HCT116 (cell line): ENCODE data around the gene NLE1. TPM values are rescaled to one million over a fixed set of nuclear protein-coding genes. Genes with fewer than 3 reads are reported as not detected.

Source experiments
- ATAC-seq: fragments of 200-7000 bp; cut with Tn5 transposase; 2 replicates; pipeline ENCODE4 v1.9.1; 2020; ENCODE audit warnings: mild to moderate bottlenecking, moderate library complexity
- BruUV-seq: library from RNA; stranded (reverse); fragments of 400-500 nt; replicated peaks from 2 replicates; lab custom pipeline; 2021; lab: Mats Ljungman, UMichigan
- CTCF ChIA-PET: fragments of 300-600 bp; sonication (Branson Sonifier 250); formaldehyde crosslinking; loops from one replicate; lab custom pipeline; 2021; ENCODE audit warnings: antibody characterized with exemption; lab: Charles Lee
- POLR2A ChIA-PET: fragments of 300-600, 350-600 bp; sonication (Branson Sonifier 250); formaldehyde crosslinking; loops from one replicate; lab custom pipeline; 2021; ENCODE audit warnings: antibody characterized with exemption; lab: Charles Lee
- RAD21 ChIA-PET, 2 experiments: fragments of 300-600 bp; sonication (Branson Sonifier 250); formaldehyde crosslinking; loops; one replicate each; lab custom pipeline; 2023; ENCODE audit warnings: low total read pairs in 2 of 2; ENCODE audit not compliant: uncharacterized antibody in 2 of 2, unreplicated experiment in 2 of 2, low non-redundant PET in 1 of 2; lab: Charles Lee
- DNase-seq: peaks from one replicate; pipeline ENCODE4 v3.0.0-alpha.2; 2010; ENCODE audit warnings: low read depth, low spot score
- H2AFZ ChIP-seq: fragments of 200-600 bp; shearing (Covaris generic), sonication (generic); 2 replicates; pipeline ENCODE4 v1.6.1; 2017; ENCODE audit warnings: low read depth, mixed run types, mixed read lengths, antibody characterized with exemption, low read length; ENCODE audit not compliant: poor library complexity, severe bottlenecking
- H3K27ac ChIP-seq: 2 replicates; pipeline ENCODE4 v1.5.1; 2012; ENCODE audit warnings: low read depth, low read length
- H3K27me3 ChIP-seq: fragments of 200-600 bp; sonication (generic); 2 replicates; pipeline ENCODE4 v1.6.1; 2016; ENCODE audit warnings: mixed run types, low read length, mixed read lengths; ENCODE audit not compliant: insufficient read depth
- H3K36me3 ChIP-seq, 2 experiments: fragments of 200-500 bp in 1 of 2; fragments of 200-600 bp in 1 of 2; sonication (Bioruptor generic) in 1 of 2; sonication (generic) in 1 of 2; 2 replicates each; pipeline versions ENCODE4 v1.5.1 to v1.6.1; 2014 to 2016; ENCODE audit warnings: low read length in 2 of 2, inconsistent platforms in 1 of 2, mixed read lengths in 1 of 2, mixed run types in 1 of 2; ENCODE audit not compliant: insufficient read depth in 2 of 2, control insufficient read depth in 1 of 2
- H3K4me1 ChIP-seq, 2 experiments: fragments of 200-600 bp in 1 of 2; sonication (generic) in 1 of 2; 2 replicates each; pipeline versions ENCODE4 v1.5.1 to v1.6.1; 2012 to 2017; ENCODE audit warnings: low read length in 2 of 2, inconsistent platforms in 1 of 2, mild to moderate bottlenecking in 1 of 2, mixed read lengths in 1 of 2, mixed run types in 1 of 2, moderate library complexity in 1 of 2; ENCODE audit not compliant: insufficient read depth in 2 of 2, control insufficient read depth in 1 of 2
- H3K4me2 ChIP-seq: fragments of 200-600 bp; sonication (generic); 2 replicates; pipeline ENCODE4 v1.6.1; 2017; ENCODE audit warnings: mixed run types, low read length, mixed read lengths
- H3K4me3 ChIP-seq, 2 experiments: fragments of 200-600 bp in 1 of 2; sonication (generic) in 1 of 2; replicated peaks in 1 of 2; 2 replicates each; pipeline ENCODE4 v1.5.1; 2011 to 2016; ENCODE audit warnings: low read length in 2 of 2, control low read depth in 1 of 2, low read depth in 1 of 2, mild to moderate bottlenecking in 1 of 2, mixed read lengths in 1 of 2, mixed run types in 1 of 2
- H3K79me2 ChIP-seq: fragments of 200-600 bp; sonication (generic); 2 replicates; pipeline ENCODE4 v1.6.1; 2017; ENCODE audit warnings: mild to moderate bottlenecking, mixed run types, low read length, moderate library complexity, mixed read lengths; ENCODE audit not compliant: insufficient read depth
- H3K9ac ChIP-seq: fragments of 200-600 bp; sonication (generic); 2 replicates; pipeline ENCODE4 v1.6.1; 2016; ENCODE audit warnings: low read length, mixed read lengths
- H3K9me2 ChIP-seq: fragments of 200-600 bp; sonication (generic), shearing (Covaris generic); 2 replicates; pipeline ENCODE4 v1.6.1; 2017; ENCODE audit warnings: mixed run types, mild to moderate bottlenecking, moderate library complexity; ENCODE audit not compliant: insufficient read depth
- H3K9me3 ChIP-seq, 2 experiments: fragments of 200-500 bp in 1 of 2; fragments of 200-600 bp in 1 of 2; sonication (Bioruptor generic) in 1 of 2; sonication (generic) in 1 of 2; 2 replicates each; pipeline ENCODE4 v1.6.1; 2014 to 2017; ENCODE audit warnings: low read length in 2 of 2, mixed read lengths in 2 of 2, inconsistent platforms in 1 of 2, low read depth in 1 of 2, mild to moderate bottlenecking in 1 of 2, mixed run types in 1 of 2, moderate library complexity in 1 of 2; ENCODE audit not compliant: control insufficient read depth in 1 of 2, insufficient read depth in 1 of 2
- H4K20me1 ChIP-seq: fragments of 200-600 bp; sonication (generic), shearing (Covaris generic); 2 replicates; pipeline ENCODE4 v1.6.1; 2017; ENCODE audit warnings: mixed run types, mild to moderate bottlenecking, moderate library complexity; ENCODE audit not compliant: insufficient read depth
- JUND ChIP-seq: IDR thresholded peaks from 2 replicates; pipeline ENCODE4 v1.6.1; 2012
- TCF7L2 ChIP-seq: IDR thresholded peaks from 2 replicates; pipeline ENCODE4 v1.7.0; 2011; ENCODE audit warnings: borderline replicate concordance, inconsistent platforms; ENCODE audit not compliant: insufficient read depth, insufficient read length; ENCODE audit errors: extremely low read depth
- intact Hi-C: fragments of 100-400 bp; cut with micrococcal nuclease; formaldehyde crosslinking; loops from 2 replicates; pipeline ENCODE4 v1.10.0; 2022
- total RNA-seq: library from RNA; stranded (reverse); gene quantifications from one replicate; pipeline ENCODE4 v1.2.1, GENCODE V29; 2021; ENCODE audit not compliant: unreplicated experiment
- TF ChIP-seq, protein P1 (sequence below), 3 experiments: fragments of 200-600 bp in 1 of 3; sonication (generic) in 1 of 3; IDR thresholded peaks in 2 of 3; conservative IDR thresholded peaks in 1 of 3; 2 replicates each; pipeline ENCODE4 v1.5.1; 2012 to 2017; ENCODE audit warnings: low read depth in 2 of 3, low read length in 2 of 3, antibody characterized with exemption in 1 of 3, borderline replicate concordance in 1 of 3, control low read depth in 1 of 3, mild to moderate bottlenecking in 1 of 3, mixed read lengths in 1 of 3, mixed run types in 1 of 3, moderate library complexity in 1 of 3; ENCODE audit not compliant: insufficient read depth in 1 of 3

NLE1 gene
- total RNA-seq, 1 experiment from 2014 or later = 55.5 TPM

- Histone ChIP-seq H3K27me3 (no peaks in the 10 kb centered on the region), H3K9me2 (no peaks in the 10 kb centered on the region), H2AFZ (no peak overlapping the region), H3K9me3 (no peaks in the 10 kb centered on the region), H3K4me3 (no peak overlapping the region), H3K4me2 (no peak overlapping the region), H4K20me1 (no peaks in the 10 kb centered on the region), H3K27ac (no peak overlapping the region), H3K79me2 (peaks cover 9% of the 10 kb centered on the region), H3K9ac (no peak overlapping the region), H3K4me1 (peaks cover 0 to 4% of the 10 kb centered on the region in 2 experiments; a peak in 2 of 4 replicates)
- POLR2A ChIA-PET = no interaction called here
- RAD21 ChIA-PET = no interaction called here
- CTCF ChIA-PET = no interaction called here
- no TSS peak for BruUV-seq
- TF ChIP-seq TCF7L2 (no peak), JUND (no peak)
- TF ChIP-seq, protein P1, sequence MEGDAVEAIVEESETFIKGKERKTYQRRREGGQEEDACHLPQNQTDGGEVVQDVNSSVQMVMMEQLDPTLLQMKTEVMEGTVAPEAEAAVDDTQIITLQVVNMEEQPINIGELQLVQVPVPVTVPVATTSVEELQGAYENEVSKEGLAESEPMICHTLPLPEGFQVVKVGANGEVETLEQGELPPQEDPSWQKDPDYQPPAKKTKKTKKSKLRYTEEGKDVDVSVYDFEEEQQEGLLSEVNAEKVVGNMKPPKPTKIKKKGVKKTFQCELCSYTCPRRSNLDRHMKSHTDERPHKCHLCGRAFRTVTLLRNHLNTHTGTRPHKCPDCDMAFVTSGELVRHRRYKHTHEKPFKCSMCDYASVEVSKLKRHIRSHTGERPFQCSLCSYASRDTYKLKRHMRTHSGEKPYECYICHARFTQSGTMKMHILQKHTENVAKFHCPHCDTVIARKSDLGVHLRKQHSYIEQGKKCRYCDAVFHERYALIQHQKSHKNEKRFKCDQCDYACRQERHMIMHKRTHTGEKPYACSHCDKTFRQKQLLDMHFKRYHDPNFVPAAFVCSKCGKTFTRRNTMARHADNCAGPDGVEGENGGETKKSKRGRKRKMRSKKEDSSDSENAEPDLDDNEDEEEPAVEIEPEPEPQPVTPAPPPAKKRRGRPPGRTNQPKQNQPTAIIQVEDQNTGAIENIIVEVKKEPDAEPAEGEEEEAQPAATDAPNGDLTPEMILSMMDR (IDR thresholded peaks at IDR 0.05 in 2 of 3, conservative IDR thresholded peaks at IDR 0.05 in 1 of 3; ENCODE audit: borderline replicate concordance in 1 of 3, insufficient read depth in 1 of 3, low read depth in 2 of 3, low read length in 2 of 3) = no peak
- TF ChIP-seq, all 23 proteins: peak for 0
- intact Hi-C loops = no loop called here
- no peaks in the 10 kb centered on the region for H3K36me3 ChIP-seq
- DNase-seq (no peak), ATAC-seq (no peak)
These were observed 4.2 kb upstream of the NLE1 start for GRCh38 chr17:35146214-35146833.

GRCh38 chr17:35144840-35145239 lies 2.7 kb upstream of the NLE1 start:
- peaks cover 24% of the 10 kb centered on the region for H3K79me2 ChIP-seq
- H3K9ac ChIP-seq = no peak overlapping the region
- no TSS peak for BruUV-seq
- no peak overlapping the region for H3K27ac ChIP-seq
- H3K9me3 ChIP-seq = no peaks in the 10 kb centered on the region
- H3K4me1 ChIP-seq = peaks cover 3 to 10% of the 10 kb centered on the region in 2 experiments; a peak in 3 of 4 replicates
- H4K20me1 ChIP-seq = no peaks in the 10 kb centered on the region
- no peak overlapping the region for H2AFZ ChIP-seq
- H3K4me3 ChIP-seq = no peak overlapping the region
- no peaks in the 10 kb centered on the region for H3K27me3 ChIP-seq
- peaks cover 0 to under 1% of the 10 kb centered on the region in 2 experiments; a peak in 1 of 4 replicates for H3K36me3 ChIP-seq
- DNase-seq (no peak), ATAC-seq (no peak)
- intact Hi-C loops = no loop called here
- ChIA-PET CTCF (no interaction called here), RAD21 (no interaction called here)
- H3K4me2 ChIP-seq = no peak overlapping the region
- no peaks in the 10 kb centered on the region for H3K9me2 ChIP-seq
- no peak for TF ChIP-seq JUND
- TF ChIP-seq, all 23 proteins: peak for 0
- POLR2A ChIA-PET = no interaction called here
